ENCODE results near the gene PSMG1. TPM values are rescaled to one million over a fixed set of nuclear protein-coding genes. Genes with fewer than 3 reads are reported as not detected.

The PSMG1 gene
- total RNA-seq, 1 experiment from 2014 or later: 78.8 TPM

DNA sequence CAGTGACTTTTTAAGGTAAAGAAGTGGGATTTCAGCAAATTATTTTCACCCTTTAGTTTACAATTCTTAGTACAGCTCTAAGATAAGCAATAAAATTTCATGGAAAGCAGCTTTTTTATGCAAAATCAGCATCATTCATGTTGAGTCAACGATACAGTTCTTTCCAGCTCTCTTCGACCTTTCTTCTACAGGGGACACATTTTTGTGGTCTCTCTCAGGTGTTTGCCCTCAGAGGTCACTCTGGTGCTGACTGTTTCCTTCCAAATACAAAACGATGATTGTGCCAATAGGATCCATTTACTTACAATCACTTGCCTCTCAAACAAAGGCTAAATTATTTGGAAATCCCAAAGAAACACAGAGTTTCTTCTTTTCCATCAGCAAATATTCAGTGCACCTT is 51.0 kb downstream of the PSMG1 start:
- Histone ChIP-seq H3K14ac (ENCODE audit: insufficient read depth, low read length) (no peak overlapping the region), H2BK5ac (ENCODE audit: insufficient read length, low read length) (no peak overlapping the region), H3K9ac (ENCODE audit: extremely low read depth, insufficient read length, low read length) (no peak overlapping the region), H4K91ac (ENCODE audit: insufficient read length, low read depth, low read length) (no peak overlapping the region), H3K18ac (ENCODE audit: insufficient read length, low read depth, low read length) (no peak overlapping the region), H4K20me1 (ENCODE audit: control insufficient read depth, insufficient read depth, insufficient read length) (no peaks in the 10 kb centered on the region), H4K5ac (ENCODE audit: insufficient read length, low read depth, low read length) (no peak overlapping the region), H3K4ac (ENCODE audit: low read depth, low read length) (no peak overlapping the region), H3K4me2 (ENCODE audit: insufficient read depth, insufficient read length, low read length) (no peak overlapping the region), H3K27me3 (ENCODE audit: insufficient read depth, low read length) (no peaks in the 10 kb centered on the region), H3K23me2 (ENCODE audit: insufficient read length, low read depth, low read length, poor library complexity, severe bottlenecking) (no peaks in the 10 kb centered on the region), H2AK5ac (ENCODE audit: insufficient read length, low read length) (no peak overlapping the region), H3K79me1 (ENCODE audit: insufficient read depth, low read depth, low read length, poor library complexity, severe bottlenecking) (no peaks in the 10 kb centered on the region), H3K27ac (ENCODE audit: insufficient read length, low read depth, low read length) (no peak overlapping the region), H3K4me1 (ENCODE audit: insufficient read depth, low read length) (no peaks in the 10 kb centered on the region), H2BK15ac (ENCODE audit: low read depth, low read length) (no peak overlapping the region), H3K9me3 (ENCODE audit: control insufficient read depth, low read depth, low read length) (peaks cover 5% of the 10 kb centered on the region), H2BK20ac (ENCODE audit: low read depth, low read length, poor library complexity, severe bottlenecking) (no peak overlapping the region), H2BK120ac (ENCODE audit: low read depth, low read length, poor library complexity, severe bottlenecking) (no peak overlapping the region), H3K56ac (ENCODE audit: insufficient read length, low read depth, low read length) (no peak overlapping the region), H3K23ac (ENCODE audit: insufficient read length, low read depth, low read length) (no peak overlapping the region), H3T11ph (ENCODE audit: low read length) (no peak overlapping the region), H3K79me2 (ENCODE audit: insufficient read depth, low read length) (no peaks in the 10 kb centered on the region), H2BK12ac (ENCODE audit: insufficient read length, low read depth, low read length) (no peak overlapping the region), H4K8ac (replicated peaks; ENCODE audit: insufficient read length, low read depth, low read length) (no peak overlapping the region), H2AFZ (ENCODE audit: low read length) (no peak overlapping the region)
- DNase-seq: no peak
- Mint-ChIP-seq H3K4me3 (no peak overlapping the region), H3K9me3 (no peaks in the 10 kb centered on the region), H3K4me1 (peaks cover 3 to 7% of the 10 kb centered on the region in 2 experiments), H3K36me3 (ENCODE audit: insufficient read depth in 1 of 3, low read depth in 3 of 3) (no peaks in the 10 kb centered on the region), H3K27me3 (ENCODE audit: low read depth) (no peaks in the 10 kb centered on the region; the same call in 1 of the 2 replicates), H3K27ac (no peak overlapping the region)
- TF ChIP-seq, protein P1, sequence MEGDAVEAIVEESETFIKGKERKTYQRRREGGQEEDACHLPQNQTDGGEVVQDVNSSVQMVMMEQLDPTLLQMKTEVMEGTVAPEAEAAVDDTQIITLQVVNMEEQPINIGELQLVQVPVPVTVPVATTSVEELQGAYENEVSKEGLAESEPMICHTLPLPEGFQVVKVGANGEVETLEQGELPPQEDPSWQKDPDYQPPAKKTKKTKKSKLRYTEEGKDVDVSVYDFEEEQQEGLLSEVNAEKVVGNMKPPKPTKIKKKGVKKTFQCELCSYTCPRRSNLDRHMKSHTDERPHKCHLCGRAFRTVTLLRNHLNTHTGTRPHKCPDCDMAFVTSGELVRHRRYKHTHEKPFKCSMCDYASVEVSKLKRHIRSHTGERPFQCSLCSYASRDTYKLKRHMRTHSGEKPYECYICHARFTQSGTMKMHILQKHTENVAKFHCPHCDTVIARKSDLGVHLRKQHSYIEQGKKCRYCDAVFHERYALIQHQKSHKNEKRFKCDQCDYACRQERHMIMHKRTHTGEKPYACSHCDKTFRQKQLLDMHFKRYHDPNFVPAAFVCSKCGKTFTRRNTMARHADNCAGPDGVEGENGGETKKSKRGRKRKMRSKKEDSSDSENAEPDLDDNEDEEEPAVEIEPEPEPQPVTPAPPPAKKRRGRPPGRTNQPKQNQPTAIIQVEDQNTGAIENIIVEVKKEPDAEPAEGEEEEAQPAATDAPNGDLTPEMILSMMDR (conservative IDR thresholded peaks at IDR 0.05): no peak
- WGBS (ENCODE audit: extremely low coverage, insufficient read length, low lambda C conversion rate): no CpG with 5 or more reads among the region's 3 CpGs

Data from H9 (cell line).